ENCODE data around the gene MCM3. TPM values are rescaled to one million over a fixed set of nuclear protein-coding genes. Genes with fewer than 3 reads are reported as not detected.
A peak's percentile ranks its signal among the peaks of the same experiment; 100 is the strongest.

Gene MCM3
- total and polyA plus RNA-seq, 12 donors, result 10.5 to 65.5 (median 25.0) TPM

GRCh38 chr6:52286798-52287432 is 2.4 kb upstream of the MCM3 start:
- DNase-seq, result peak; percentile 62 to 89 (median 79)
- WGBS, 4 donors, result 16 to 35% (median 25%) methylated on average over 2 of the region's 2 CpGs
- H3K9me3 ChIP-seq (replicated peaks in 1 of 3), result no peaks in the 10 kb centered on the region
- peak; percentile 31 to 69 (median 66) for TF ChIP-seq CTCF (IDR thresholded peaks at IDR 0.05)
- TF ChIP-seq POLR2A (IDR thresholded peaks at IDR 0.05), result no peak
- intact Hi-C loops (cut with DNase I), result loop anchor here in 1 of 2 donors (10.0 kb wide), 1 partner anchor 378 kb away; no protein-coding TSS in a partner anchor
- peaks cover 0 to 2% of the 10 kb centered on the region in 2 donors for H3K36me3 ChIP-seq (replicated peaks in 1 of 2)
- H3K27ac ChIP-seq, result no peak overlapping the region
- H3K27me3 ChIP-seq, result no peaks in the 10 kb centered on the region
- peaks cover 0 to 8% of the 10 kb centered on the region in 2 donors for H3K4me1 ChIP-seq (replicated peaks in 1 of 2)
- H3K4me3 ChIP-seq, result no peak overlapping the region

- H3K27ac ChIP-seq, result peak overlapping the region in 2 of 5 donors; percentile 13 to 51
- H3K4me1 ChIP-seq (replicated peaks in 1 of 2), result peaks cover 0 to 8% of the 10 kb centered on the region in 2 donors
- no peaks in the 10 kb centered on the region for H3K27me3 ChIP-seq
- H3K36me3 ChIP-seq (replicated peaks in 1 of 2), result peaks cover 0 to 17% of the 10 kb centered on the region in 2 donors
- 16 to 20% (median 19%) methylated on average over 12 of the region's 12 CpGs for WGBS, 4 donors
- no peak for DNase-seq
- TF ChIP-seq CTCF (IDR thresholded peaks at IDR 0.05), result peak in 3 of 6 experiments; percentile 8 to 25 (median 13)
- no peak for TF ChIP-seq POLR2A (IDR thresholded peaks at IDR 0.05)
- intact Hi-C loops (cut with DNase I), result loop anchor here in 1 of 2 donors (10.0 kb wide), 1 partner anchor 379 kb away; no protein-coding TSS in a partner anchor
- H3K4me3 ChIP-seq, result peak overlapping the region in 2 of 4 donors; percentile 18 to 92
- no peaks in the 10 kb centered on the region for H3K9me3 ChIP-seq (replicated peaks in 1 of 3)
Measured at GRCh38 chr6:52285177-52286068, 881 bp upstream of the MCM3 start.

- no peaks in the 10 kb centered on the region for H3K9me3 ChIP-seq (replicated peaks in 1 of 3)
- peaks cover 0 to 8% of the 10 kb centered on the region in 2 donors for H3K4me1 ChIP-seq (replicated peaks in 1 of 2)
- intact Hi-C loops (cut with DNase I), result loop anchor here in 1 of 2 donors (5.0 to 10.0 kb wide), 2 partner anchors 113 to 381 kb away; no protein-coding TSS in a partner anchor
- H3K27me3 ChIP-seq, result no peaks in the 10 kb centered on the region
- peak; percentile 30 to 72 (median 35) for DNase-seq
- peak overlapping the region in 3 of 5 donors; percentile 29 to 79 (median 43) for H3K27ac ChIP-seq
- TF ChIP-seq POLR2A (IDR thresholded peaks at IDR 0.05), result no peak
- no peak for TF ChIP-seq CTCF (IDR thresholded peaks at IDR 0.05)
- H3K36me3 ChIP-seq (replicated peaks in 1 of 2), result peaks cover 0 to 29% of the 10 kb centered on the region in 2 donors
- peak overlapping the region; percentile 21 to 92 (median 61) for H3K4me3 ChIP-seq
- 0% methylated on average over 12 to 14 of the region's 14 CpGs for WGBS, 4 donors
Measured at GRCh38 chr6:52284131-52284459, 447 bp downstream of the MCM3 start.

GRCh38 chr6:52283111-52283510 is 1.4 kb downstream of the MCM3 start:
- Histone ChIP-seq H3K4me1 (replicated peaks in 1 of 2) (peaks cover 0 to 8% of the 10 kb centered on the region in 2 donors), H3K4me3 (no peak overlapping the region), H3K9me3 (replicated peaks in 1 of 3) (no peaks in the 10 kb centered on the region), H3K27me3 (no peaks in the 10 kb centered on the region), H3K27ac (no peak overlapping the region), H3K36me3 (replicated peaks in 1 of 2) (peaks cover 0 to 34% of the 10 kb centered on the region in 2 donors)
- WGBS, 4 donors, result 69 to 79% (median 75%) methylated on average over 6 of the region's 6 CpGs
- TF ChIP-seq CTCF (IDR thresholded peaks at IDR 0.05) (no peak), POLR2A (IDR thresholded peaks at IDR 0.05) (no peak)
- no peak for DNase-seq
- intact Hi-C loops (cut with DNase I), result loop anchor here in 1 of 2 donors (5.0 to 10.0 kb wide), 2 partner anchors 114 to 382 kb away; no protein-coding TSS in a partner anchor
